ENCODE results near the gene USP31. TPM values are rescaled to one million over a fixed set of nuclear protein-coding genes. Genes with fewer than 3 reads are reported as not detected.
A peak's percentile ranks its signal among the peaks of the same experiment; 100 is the strongest.

The USP31 gene
- total and polyA plus RNA-seq, 5 experiments from 2014 or later = 0.09 to 5.2 (median 0.89) TPM

- no peak for ATAC-seq
- POLR2A ChIA-PET = no interaction called here
Measured at GRCh38 chr16:23080747-23081146, 68.5 kb downstream of the USP31 start.

GRCh38 chr16:23080329-23080728, 68.9 kb downstream of the USP31 start:
- POLR2A ChIA-PET = no interaction called here
- no peak for DNase-seq
- no peaks in the 10 kb centered on the region for H3K27me3 Mint-ChIP-seq
- peaks cover 8 to 53% (median 20%) of the 10 kb centered on the region in 3 donors for H3K36me3 Mint-ChIP-seq
- H3K4me1 Mint-ChIP-seq = peaks cover 0 to 2% (median 0%) of the 10 kb centered on the region in 4 donors
- no peak overlapping the region for H3K4me3 Mint-ChIP-seq
- ATAC-seq = no peak
- no peaks in the 10 kb centered on the region for H3K9me3 Mint-ChIP-seq
- H3K27ac Mint-ChIP-seq = no peak overlapping the region

More at GRCh38 chr16:23080747-23081146, 68.5 kb downstream of the USP31 start:
- no peak overlapping the region for H3K4me3 Mint-ChIP-seq
- H3K9me3 Mint-ChIP-seq = no peaks in the 10 kb centered on the region
- H3K27me3 Mint-ChIP-seq = no peaks in the 10 kb centered on the region
- DNase-seq = no peak
- H3K36me3 Mint-ChIP-seq = peaks cover 8 to 53% (median 20%) of the 10 kb centered on the region in 3 donors
- H3K27ac Mint-ChIP-seq = no peak overlapping the region
- peaks cover 0 to 2% (median 0%) of the 10 kb centered on the region in 4 donors for H3K4me1 Mint-ChIP-seq

- Mint-ChIP-seq H3K27ac (peak overlapping the region in 2 of 10 donors; percentile 47 to 68), H3K27me3 (no peaks in the 10 kb centered on the region), H3K4me1 (peaks cover 0 to 2% (median 0%) of the 10 kb centered on the region in 4 donors), H3K4me3 (no peak overlapping the region), H3K36me3 (peaks cover 8 to 52% (median 23%) of the 10 kb centered on the region in 3 donors), H3K9me3 (no peaks in the 10 kb centered on the region)
- DNase-seq = no peak
- POLR2A ChIA-PET = no interaction called here
- ATAC-seq = no peak
Measured at GRCh38 chr16:23079675-23080301, 69.5 kb downstream of the USP31 start.

GRCh38 chr16:23074423-23074822, 74.8 kb downstream of the USP31 start:
- Mint-ChIP-seq H3K27ac (no peak overlapping the region), H3K4me3 (no peak overlapping the region), H3K9me3 (no peaks in the 10 kb centered on the region), H3K36me3 (peaks cover 1 to 53% (median 20%) of the 10 kb centered on the region in 3 donors), H3K27me3 (no peaks in the 10 kb centered on the region), H3K4me1 (peaks cover 0 to 2% (median 0%) of the 10 kb centered on the region in 4 donors)
- ATAC-seq = no peak
- DNase-seq = no peak
- POLR2A ChIA-PET = no interaction called here

GRCh38 chr16:23072769-23073549, 76.3 kb downstream of the USP31 start:
- ATAC-seq = no peak
- Mint-ChIP-seq H3K36me3 (peaks cover 0 to 56% (median 19%) of the 10 kb centered on the region in 3 donors), H3K27ac (no peak overlapping the region)

GRCh38 chr16:23072084-23072599, 77.1 kb downstream of the USP31 start:
- no peaks in the 10 kb centered on the region for H3K9me3 Mint-ChIP-seq
- no peaks in the 10 kb centered on the region for H3K4me1 Mint-ChIP-seq
- ATAC-seq (no peak), DNase-seq (no peak)
- no peak overlapping the region for H3K4me3 Mint-ChIP-seq
- H3K36me3 Mint-ChIP-seq = peaks cover 0 to 56% (median 19%) of the 10 kb centered on the region in 3 donors
- H3K27ac Mint-ChIP-seq = no peak overlapping the region
- no peaks in the 10 kb centered on the region for H3K27me3 Mint-ChIP-seq
- POLR2A ChIA-PET = no interaction called here

More at GRCh38 chr16:23072769-23073549, 76.3 kb downstream of the USP31 start:
- H3K4me1 Mint-ChIP-seq = no peaks in the 10 kb centered on the region
- no peak for DNase-seq
- H3K4me3 Mint-ChIP-seq = no peak overlapping the region
- H3K27me3 Mint-ChIP-seq = no peaks in the 10 kb centered on the region
- POLR2A ChIA-PET = no interaction called here
- H3K9me3 Mint-ChIP-seq = no peaks in the 10 kb centered on the region

- ATAC-seq = no peak
- H3K36me3 Mint-ChIP-seq = peaks cover 0 to 56% (median 19%) of the 10 kb centered on the region in 3 donors
- H3K27me3 Mint-ChIP-seq = no peaks in the 10 kb centered on the region
- no peaks in the 10 kb centered on the region for H3K9me3 Mint-ChIP-seq
- H3K4me3 Mint-ChIP-seq = no peak overlapping the region
- no peaks in the 10 kb centered on the region for H3K4me1 Mint-ChIP-seq
- H3K27ac Mint-ChIP-seq = peak overlapping the region in 1 of 10 donors; percentile 50
- DNase-seq = no peak
- POLR2A ChIA-PET = interaction anchor here (0.6 kb wide), 1 partner anchor 52 kb away, joined by 3 read pairs; no protein-coding TSS in a partner anchor
Measured at GRCh38 chr16:23071196-23072083, 77.8 kb downstream of the USP31 start.

GRCh38 chr16:23069844-23070243, 79.4 kb downstream of the USP31 start:
- ATAC-seq = no peak
- Mint-ChIP-seq H3K4me1 (no peaks in the 10 kb centered on the region), H3K9me3 (no peaks in the 10 kb centered on the region), H3K36me3 (peaks cover 0 to 56% (median 16%) of the 10 kb centered on the region in 3 donors), H3K27me3 (no peaks in the 10 kb centered on the region), H3K4me3 (no peak overlapping the region), H3K27ac (no peak overlapping the region)
- POLR2A ChIA-PET = no interaction called here
- no peak for DNase-seq

GRCh38 chr16:23068079-23068736, 81.0 kb downstream of the USP31 start:
- DNase-seq = no peak
- no peaks in the 10 kb centered on the region for H3K9me3 Mint-ChIP-seq
- no peaks in the 10 kb centered on the region for H3K27me3 Mint-ChIP-seq
- H3K4me3 Mint-ChIP-seq = no peak overlapping the region
- POLR2A ChIA-PET = no interaction called here
- no peak for ATAC-seq
- peaks cover 0 to 48% (median 16%) of the 10 kb centered on the region in 3 donors for H3K36me3 Mint-ChIP-seq
- no peaks in the 10 kb centered on the region for H3K4me1 Mint-ChIP-seq
- no peak overlapping the region for H3K27ac Mint-ChIP-seq

GRCh38 chr16:23066676-23067075, 82.6 kb downstream of the USP31 start:
- POLR2A ChIA-PET = no interaction called here
- H3K4me3 Mint-ChIP-seq = no peak overlapping the region
- H3K4me1 Mint-ChIP-seq = no peaks in the 10 kb centered on the region
- no peak overlapping the region for H3K27ac Mint-ChIP-seq
- H3K36me3 Mint-ChIP-seq = peaks cover 0 to 39% (median 16%) of the 10 kb centered on the region in 3 donors
- DNase-seq (no peak), ATAC-seq (no peak)
- no peaks in the 10 kb centered on the region for H3K27me3 Mint-ChIP-seq
- no peaks in the 10 kb centered on the region for H3K9me3 Mint-ChIP-seq

- no peak for ATAC-seq
- peaks cover 0 to 4% (median 0%) of the 10 kb centered on the region in 5 donors for H3K27me3 Mint-ChIP-seq
- no peak for DNase-seq
- no peak overlapping the region for H3K4me3 Mint-ChIP-seq
- peaks cover 0 to 2% (median 1%) of the 10 kb centered on the region in 4 donors for H3K4me1 Mint-ChIP-seq
- no peak overlapping the region for H3K27ac Mint-ChIP-seq
- POLR2A ChIA-PET = no interaction called here
- H3K36me3 Mint-ChIP-seq = peaks cover 0 to 24% (median 12%) of the 10 kb centered on the region in 3 donors
- H3K9me3 Mint-ChIP-seq = no peaks in the 10 kb centered on the region
Measured at GRCh38 chr16:23064639-23065038, 84.6 kb downstream of the USP31 start.

GRCh38 chr16:23062524-23062923, 86.7 kb downstream of the USP31 start:
- H3K36me3 Mint-ChIP-seq = peaks cover 0 to 3% (median 0%) of the 10 kb centered on the region in 3 donors
- DNase-seq (no peak), ATAC-seq (no peak)
- peaks cover 6 to 11% (median 9%) of the 10 kb centered on the region in 5 donors for H3K27me3 Mint-ChIP-seq
- H3K27ac Mint-ChIP-seq = no peak overlapping the region
- no peaks in the 10 kb centered on the region for H3K9me3 Mint-ChIP-seq
- H3K4me1 Mint-ChIP-seq = peaks cover 0 to 2% (median 1%) of the 10 kb centered on the region in 4 donors
- H3K4me3 Mint-ChIP-seq = no peak overlapping the region
- POLR2A ChIA-PET = interaction anchor here (1.1 kb wide), 1 partner anchor 1939 kb away, joined by 4 read pairs; no protein-coding TSS in a partner anchor

All from naive thymus-derived CD8-positive, alpha-beta T cell (primary cell).